H1 (cell line): ENCODE results near the gene OR5AC2. TPM values are rescaled to one million over a fixed set of nuclear protein-coding genes. Genes with fewer than 3 reads are reported as not detected.

Source experiments
- CTCF ChIA-PET: fragments of 300-600 bp; sonication (Branson Sonifier 250); formaldehyde crosslinking; loops from one replicate; lab custom pipeline; 2021; ENCODE audit not compliant: partially characterized antibody; lab: Charles Lee
- POLR2A ChIA-PET: fragments of 300-600 bp; sonication (Branson Sonifier 250); formaldehyde crosslinking; loops from one replicate; lab custom pipeline; 2021; ENCODE audit warnings: inconsistent platforms; ENCODE audit not compliant: partially characterized antibody; lab: Charles Lee
- DNase-seq, 2 experiments: peaks; one replicate each; pipeline versions ENCODE4 v3.0.0 to v3.0.0-alpha.2; 2010 to 2022; ENCODE audit warnings: low spot score in 2 of 2, low read depth in 1 of 2, mixed read lengths in 1 of 2
- FAIRE-seq: peaks from 2 replicates; lab custom pipeline; 2011; peaks lifted over from hg19 to GRCh38; lab: Jason Lieb, UNC
- H2AFZ ChIP-seq: 2 replicates; pipeline ENCODE4 v1.8.1; 2012; ENCODE audit warnings: low read length, inconsistent platforms
- H2AK5ac ChIP-seq: 2 replicates; pipeline ENCODE4 v1.6.1; 2013; ENCODE audit warnings: low read depth, low read length
- H2BK120ac ChIP-seq: replicated peaks from 2 replicates; pipeline ENCODE3; 2013; ENCODE audit warnings: low read depth, low read length, inconsistent platforms
- H2BK12ac ChIP-seq: 2 replicates; pipeline ENCODE4 v1.6.1; 2013; ENCODE audit warnings: low read depth, low read length
- H2BK15ac ChIP-seq: 2 replicates; pipeline ENCODE4 v1.6.1; 2013; ENCODE audit warnings: low read length
- H2BK20ac ChIP-seq: 2 replicates; pipeline ENCODE4 v1.6.1; 2013; ENCODE audit warnings: low read length
- H2BK5ac ChIP-seq: 2 replicates; pipeline ENCODE4 v1.6.1; 2013; ENCODE audit warnings: low read depth, low read length
- H3K14ac ChIP-seq: 2 replicates; pipeline ENCODE4 v1.6.1; 2013; ENCODE audit warnings: inconsistent platforms; ENCODE audit not compliant: insufficient read length
- H3K18ac ChIP-seq: 2 replicates; pipeline ENCODE4 v1.6.1; 2013; ENCODE audit warnings: low read length; ENCODE audit errors: extremely low read depth
- H3K23ac ChIP-seq: 2 replicates; pipeline ENCODE4 v1.6.1; 2013; ENCODE audit warnings: inconsistent platforms; ENCODE audit not compliant: insufficient read length
- H3K23me2 ChIP-seq: 2 replicates; pipeline ENCODE4 v1.6.1; 2013; ENCODE audit warnings: low read depth, low read length
- H3K27ac ChIP-seq: 2 replicates; pipeline ENCODE4 v1.6.1; 2011; ENCODE audit warnings: low read depth, low read length, inconsistent platforms
- H3K27me3 ChIP-seq, 4 experiments: replicated peaks in 1 of 4; 1 replicate in 1 of 4; 2 replicates in 3 of 4; pipeline versions ENCODE4 v1.6.1 to v1.8.1; 2011 to 2013; ENCODE audit warnings: low read length in 3 of 4, mild to moderate bottlenecking in 3 of 4, inconsistent platforms in 2 of 4, mixed read lengths in 2 of 4, moderate library complexity in 1 of 4; ENCODE audit not compliant: control insufficient read depth in 3 of 4, insufficient read depth in 3 of 4; ENCODE audit errors: extremely low read depth in 1 of 4
- H3K36me3 ChIP-seq, 4 experiments: 2 replicates each; pipeline versions ENCODE4 v1.6.1 to v1.8.1; 2011 to 2013; ENCODE audit warnings: mild to moderate bottlenecking in 4 of 4, low read length in 3 of 4, moderate library complexity in 2 of 4, control low read depth in 1 of 4, inconsistent platforms in 1 of 4; ENCODE audit not compliant: insufficient read depth in 4 of 4, control insufficient read depth in 2 of 4
- H3K4ac ChIP-seq: replicated peaks from 2 replicates; pipeline ENCODE3; 2013; ENCODE audit warnings: low read length, low read depth, mixed read lengths, inconsistent platforms; ENCODE audit not compliant: insufficient read length
- H3K4me1 ChIP-seq, 4 experiments: replicated peaks in 1 of 4; 1 replicate in 1 of 4; 2 replicates in 3 of 4; pipeline versions ENCODE4 v1.6.1 to v1.8.1; 2011 to 2013; ENCODE audit warnings: low read length in 3 of 4, inconsistent platforms in 2 of 4, mixed read lengths in 1 of 4; ENCODE audit not compliant: insufficient read depth in 4 of 4, control insufficient read depth in 3 of 4
- H3K4me2 ChIP-seq, 2 experiments: 2 replicates each; pipeline versions ENCODE4 v1.6.1 to v1.8.1; 2011 to 2013; ENCODE audit warnings: low read depth in 2 of 2, low read length in 2 of 2, control low read depth in 1 of 2, inconsistent platforms in 1 of 2, mild to moderate bottlenecking in 1 of 2; ENCODE audit not compliant: insufficient read depth in 1 of 2
- H3K4me3 ChIP-seq, 4 experiments: fragments of 200-600, 300-600 bp in 1 of 4; sonication (generic), shearing (Covaris generic), sonication (Bioruptor Twin) in 1 of 4; 2 replicates each; pipeline versions ENCODE4 v1.5.1 to v1.8.1; 2011 to 2016; ENCODE audit warnings: low read length in 4 of 4, low read depth in 3 of 4, control low read depth in 2 of 4, inconsistent platforms in 2 of 4, mild to moderate bottlenecking in 2 of 4, mixed read lengths in 1 of 4, moderate library complexity in 1 of 4; ENCODE audit not compliant: insufficient read depth in 2 of 4; ENCODE audit errors: extremely low read depth in 1 of 4
- H3K56ac ChIP-seq: replicated peaks from 2 replicates; pipeline ENCODE3; 2013; ENCODE audit warnings: low read depth, mild to moderate bottlenecking, mixed read lengths, low read length, inconsistent platforms; ENCODE audit not compliant: insufficient read length
- H3K79me1 ChIP-seq: 2 replicates; pipeline ENCODE4 v1.6.1; 2013; ENCODE audit warnings: low read depth, low read length, control low read depth
- H3K79me2 ChIP-seq, 2 experiments: 2 replicates each; pipeline versions ENCODE4 v1.6.1 to v1.8.1; 2012 to 2013; ENCODE audit warnings: low read length in 2 of 2, mild to moderate bottlenecking in 2 of 2, inconsistent platforms in 1 of 2; ENCODE audit not compliant: insufficient read depth in 2 of 2, control insufficient read depth in 1 of 2
- H3K9ac ChIP-seq, 4 experiments: replicated peaks in 1 of 4; 1 replicate in 1 of 4; 2 replicates in 3 of 4; pipeline versions ENCODE4 v1.6.1 to v1.8.1; 2011 to 2013; ENCODE audit warnings: low read depth in 3 of 4, low read length in 3 of 4, control low read depth in 2 of 4, mild to moderate bottlenecking in 2 of 4, moderate library complexity in 2 of 4, inconsistent platforms in 1 of 4; ENCODE audit errors: extremely low read depth in 1 of 4
- H3K9me3 ChIP-seq, 2 experiments: 2 replicates each; pipeline versions ENCODE4 v1.6.1 to v1.8.1; 2012 to 2013; ENCODE audit warnings: mild to moderate bottlenecking in 2 of 2, moderate library complexity in 2 of 2, control low read depth in 1 of 2, inconsistent platforms in 1 of 2, low read depth in 1 of 2, low read length in 1 of 2, mixed read lengths in 1 of 2; ENCODE audit not compliant: insufficient read depth in 2 of 2
- H4K20me1 ChIP-seq, 2 experiments: replicated peaks in 1 of 2; 2 replicates each; pipeline versions ENCODE3 to v1.8.1; 2011 to 2013; ENCODE audit warnings: inconsistent platforms in 2 of 2, low read length in 2 of 2, mild to moderate bottlenecking in 1 of 2; ENCODE audit not compliant: insufficient read depth in 2 of 2, control insufficient read depth in 1 of 2
- H4K5ac ChIP-seq: 2 replicates; pipeline ENCODE4 v1.6.1; 2013; ENCODE audit warnings: low read length, low read depth, mixed read lengths, inconsistent platforms; ENCODE audit not compliant: insufficient read length
- H4K8ac ChIP-seq: 2 replicates; pipeline ENCODE4 v1.8.0; 2013; ENCODE audit warnings: mild to moderate bottlenecking, moderate library complexity, low read length, inconsistent platforms; ENCODE audit not compliant: insufficient read depth; ENCODE audit errors: extremely low read depth
- H4K91ac ChIP-seq: replicated peaks from 2 replicates; pipeline ENCODE3; 2013; ENCODE audit warnings: low read length, mixed read lengths, inconsistent platforms; ENCODE audit not compliant: insufficient read length
- EGR1 ChIP-seq: IDR thresholded peaks from 2 replicates; pipeline ENCODE4 v1.6.1; 2011; ENCODE audit warnings: low read depth, low read length, borderline replicate concordance
- WGBS, 2 experiments: shearing (Covaris generic) in 1 of 2; methylation state at CpG; one replicate each; pipeline versions ENCODE4 v1.1.6 to v1.1.7; 2013 to 2015; ENCODE audit warnings: low lambda C conversion rate in 2 of 2, mixed read lengths in 2 of 2, inconsistent platforms in 1 of 2, low coverage in 1 of 2, missing lambda C conversion rate in 1 of 2; ENCODE audit not compliant: insufficient replicate concordance in 2 of 2, insufficient coverage in 1 of 2, insufficient read length in 1 of 2; ENCODE audit errors: extremely low coverage in 1 of 2, missing lambda C conversion rate in 1 of 2; 5-methylcytosine and 5-hydroxymethylcytosine counted together
- polyA plus RNA-seq, 7 experiments: library from polyadenylated mRNA; depleted of rRNA in 3 of 7; stranded (reverse) in 5 of 7; unstranded in 2 of 7; fragments of >200 nt in 5 of 7; fragments of 200-250 nt in 2 of 7; gene quantifications; 1 replicate in 5 of 7; 2 replicates in 1 of 7; 4 replicates in 1 of 7; pipeline versions ENCODE4 v1.2.1 to v1.2.3, GENCODE V29; 2011 to 2013; ENCODE audit warnings: missing spikeins in 2 of 7, mixed read lengths in 2 of 7
- total RNA-seq: library from RNA; stranded (reverse); fragmentation: NEBNext Ultra II Directional; extraction: Animal tissue kit (Norgen Biotek cat#: 25700); gene quantifications from 2 replicates; pipeline ENCODE4 v1.2.1, GENCODE V29; 2021
- TF ChIP-seq, protein P1 (sequence below), 3 experiments: IDR thresholded peaks; 1 replicate in 2 of 3; 2 replicates in 1 of 3; pipeline versions ENCODE4 v1.5.1 to v1.6.1; 2011; ENCODE audit warnings: low read length in 3 of 3, mild to moderate bottlenecking in 3 of 3, inconsistent platforms in 2 of 3, low read depth in 1 of 3, moderate library complexity in 1 of 3; ENCODE audit not compliant: insufficient read depth in 1 of 3; ENCODE audit errors: control extremely low read depth in 1 of 3

The OR5AC2 gene
- total and polyA plus RNA-seq, 2 of the 8 experiments (the other 6 are each of a cell fraction or from before 2014, with no cell fraction given): not detected

DNA sequence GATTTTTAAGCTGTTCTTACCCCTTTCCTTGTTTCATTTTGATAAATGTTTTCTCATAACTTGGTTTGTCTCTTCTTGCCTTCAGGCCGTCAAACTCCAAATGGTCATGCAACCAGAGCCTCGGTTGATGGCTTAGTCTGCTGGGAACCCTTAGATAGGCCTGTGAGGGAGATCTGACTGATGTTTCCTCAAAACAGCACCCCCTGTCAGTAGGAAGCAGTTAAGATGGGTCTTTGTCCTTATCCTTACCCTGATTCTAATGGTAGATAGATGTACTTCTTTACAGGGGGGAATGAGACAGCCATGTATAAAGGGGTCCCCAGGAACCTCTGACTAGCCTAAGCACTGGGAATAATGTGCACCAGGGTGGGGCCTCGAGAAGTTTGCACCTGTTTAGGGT, 27.3 kb downstream of the OR5AC2 start:
- Histone ChIP-seq H3K27ac (no peak overlapping the region), H4K8ac (no peak overlapping the region), H4K91ac (no peak overlapping the region), H3K18ac (no peak overlapping the region), H3K27me3 (no peaks in the 10 kb centered on the region), H3K4me1 (peaks cover 0 to 3% (median 0%) of the 10 kb centered on the region in 4 experiments; a peak in 1 of 7 replicates), H2BK5ac (no peak overlapping the region), H3K9me3 (peaks cover 15 to 26% of the 10 kb centered on the region in 2 experiments), H4K20me1 (no peaks in the 10 kb centered on the region), H3K79me1 (no peaks in the 10 kb centered on the region), H2BK12ac (no peak overlapping the region), H3K14ac (no peak overlapping the region), H3K9ac (no peak overlapping the region), H2BK15ac (no peak overlapping the region), H3K79me2 (no peaks in the 10 kb centered on the region), H3K36me3 (no peaks in the 10 kb centered on the region), H3K23ac (no peak overlapping the region), H2BK120ac (no peak overlapping the region), H3K4me3 (no peak overlapping the region), H2AFZ (no peak overlapping the region), H2BK20ac (no peak overlapping the region), H4K5ac (no peak overlapping the region), H3K4me2 (no peak overlapping the region), H2AK5ac (no peak overlapping the region), H3K4ac (no peak overlapping the region), H3K56ac (no peak overlapping the region), H3K23me2 (no peaks in the 10 kb centered on the region; the same call in 1 of the 2 replicates)
- CTCF ChIA-PET: interaction anchor here (0.9 kb wide), 1 partner anchor 12 kb away, joined by 3 read pairs; no protein-coding TSS in a partner anchor
- FAIRE-seq (no peak), DNase-seq (no peak)
- POLR2A ChIA-PET: no interaction called here
- WGBS, 2 experiments: 85% methylated on average over 3 of the region's 3 CpGs; no CpG with 5 or more reads in 1 of the 2 experiments
- no peak for TF ChIP-seq EGR1
- TF ChIP-seq, protein P1, sequence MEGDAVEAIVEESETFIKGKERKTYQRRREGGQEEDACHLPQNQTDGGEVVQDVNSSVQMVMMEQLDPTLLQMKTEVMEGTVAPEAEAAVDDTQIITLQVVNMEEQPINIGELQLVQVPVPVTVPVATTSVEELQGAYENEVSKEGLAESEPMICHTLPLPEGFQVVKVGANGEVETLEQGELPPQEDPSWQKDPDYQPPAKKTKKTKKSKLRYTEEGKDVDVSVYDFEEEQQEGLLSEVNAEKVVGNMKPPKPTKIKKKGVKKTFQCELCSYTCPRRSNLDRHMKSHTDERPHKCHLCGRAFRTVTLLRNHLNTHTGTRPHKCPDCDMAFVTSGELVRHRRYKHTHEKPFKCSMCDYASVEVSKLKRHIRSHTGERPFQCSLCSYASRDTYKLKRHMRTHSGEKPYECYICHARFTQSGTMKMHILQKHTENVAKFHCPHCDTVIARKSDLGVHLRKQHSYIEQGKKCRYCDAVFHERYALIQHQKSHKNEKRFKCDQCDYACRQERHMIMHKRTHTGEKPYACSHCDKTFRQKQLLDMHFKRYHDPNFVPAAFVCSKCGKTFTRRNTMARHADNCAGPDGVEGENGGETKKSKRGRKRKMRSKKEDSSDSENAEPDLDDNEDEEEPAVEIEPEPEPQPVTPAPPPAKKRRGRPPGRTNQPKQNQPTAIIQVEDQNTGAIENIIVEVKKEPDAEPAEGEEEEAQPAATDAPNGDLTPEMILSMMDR (IDR thresholded peaks at IDR 0.05; ENCODE audit: control extremely low read depth in 1 of 3, insufficient read depth in 1 of 3, low read depth in 1 of 3, low read length in 3 of 3): peak in 1 of 3 experiments; percentile 6; a peak in 1 of 4 replicates
